GM21367 (cell line): ENCODE data around the gene GLDN.
"Not testable (repeated sequence)": the region's sequence is repeated elsewhere in the genome, so short reads cannot be mapped to it uniquely, and the experiment has no call there.

Experiments
- ATAC-seq: cut with Tn5 transposase; IDR thresholded peaks from one replicate; pipeline ENCODE4 v1.9.1; 2021; ENCODE audit not compliant: unreplicated experiment

The GLDN gene

GRCh38 chr15:51443282-51443914 is 101.9 kb downstream of the GLDN start:
- ATAC-seq: no peak

GRCh38 chr15:51444112-51444511 is 102.7 kb downstream of the GLDN start:
- no peak for ATAC-seq

GRCh38 chr15:51444807-51445206 is 103.4 kb downstream of the GLDN start:
- no peak for ATAC-seq

GRCh38 chr15:51446029-51446744 is 104.7 kb downstream of the GLDN start:
- ATAC-seq: not testable (repeated sequence)

GRCh38 chr15:51447855-51448621 is 106.6 kb downstream of the GLDN start:
- ATAC-seq: no peak

- no peak for ATAC-seq
Measured at GRCh38 chr15:51448622-51449399, 107.4 kb downstream of the GLDN start.

GRCh38 chr15:51450001-51450400 is 108.5 kb downstream of the GLDN start:
- no peak for ATAC-seq
